HCT116 (cell line): ENCODE results near the gene TACO1. TPM values are rescaled to one million over a fixed set of nuclear protein-coding genes. Genes with fewer than 3 reads are reported as not detected.

Source experiments
- ATAC-seq: fragments of 200-7000 bp; cut with Tn5 transposase; 2 replicates; pipeline ENCODE4 v1.9.1; 2020; ENCODE audit warnings: mild to moderate bottlenecking, moderate library complexity
- BruUV-seq: library from RNA; stranded (reverse); fragments of 400-500 nt; replicated peaks from 2 replicates; lab custom pipeline; 2021; lab: Mats Ljungman, UMichigan
- CTCF ChIA-PET: fragments of 300-600 bp; sonication (Branson Sonifier 250); formaldehyde crosslinking; loops from one replicate; lab custom pipeline; 2021; ENCODE audit warnings: antibody characterized with exemption; lab: Charles Lee
- POLR2A ChIA-PET: fragments of 300-600, 350-600 bp; sonication (Branson Sonifier 250); formaldehyde crosslinking; loops from one replicate; lab custom pipeline; 2021; ENCODE audit warnings: antibody characterized with exemption; lab: Charles Lee
- RAD21 ChIA-PET, 2 experiments: fragments of 300-600 bp; sonication (Branson Sonifier 250); formaldehyde crosslinking; loops; one replicate each; lab custom pipeline; 2023; ENCODE audit warnings: low total read pairs in 2 of 2; ENCODE audit not compliant: uncharacterized antibody in 2 of 2, unreplicated experiment in 2 of 2, low non-redundant PET in 1 of 2; lab: Charles Lee
- DNase-seq: peaks from one replicate; pipeline ENCODE4 v3.0.0-alpha.2; 2010; ENCODE audit warnings: low read depth, low spot score
- H2AFZ ChIP-seq: fragments of 200-600 bp; shearing (Covaris generic), sonication (generic); 2 replicates; pipeline ENCODE4 v1.6.1; 2017; ENCODE audit warnings: low read depth, mixed run types, mixed read lengths, antibody characterized with exemption, low read length; ENCODE audit not compliant: poor library complexity, severe bottlenecking
- H3K27ac ChIP-seq: 2 replicates; pipeline ENCODE4 v1.5.1; 2012; ENCODE audit warnings: low read depth, low read length
- H3K27me3 ChIP-seq: fragments of 200-600 bp; sonication (generic); 2 replicates; pipeline ENCODE4 v1.6.1; 2016; ENCODE audit warnings: mixed run types, low read length, mixed read lengths; ENCODE audit not compliant: insufficient read depth
- H3K36me3 ChIP-seq, 2 experiments: fragments of 200-500 bp in 1 of 2; fragments of 200-600 bp in 1 of 2; sonication (Bioruptor generic) in 1 of 2; sonication (generic) in 1 of 2; 2 replicates each; pipeline versions ENCODE4 v1.5.1 to v1.6.1; 2014 to 2016; ENCODE audit warnings: low read length in 2 of 2, inconsistent platforms in 1 of 2, mixed read lengths in 1 of 2, mixed run types in 1 of 2; ENCODE audit not compliant: insufficient read depth in 2 of 2, control insufficient read depth in 1 of 2
- H3K4me1 ChIP-seq, 2 experiments: fragments of 200-600 bp in 1 of 2; sonication (generic) in 1 of 2; 2 replicates each; pipeline versions ENCODE4 v1.5.1 to v1.6.1; 2012 to 2017; ENCODE audit warnings: low read length in 2 of 2, inconsistent platforms in 1 of 2, mild to moderate bottlenecking in 1 of 2, mixed read lengths in 1 of 2, mixed run types in 1 of 2, moderate library complexity in 1 of 2; ENCODE audit not compliant: insufficient read depth in 2 of 2, control insufficient read depth in 1 of 2
- H3K4me2 ChIP-seq: fragments of 200-600 bp; sonication (generic); 2 replicates; pipeline ENCODE4 v1.6.1; 2017; ENCODE audit warnings: mixed run types, low read length, mixed read lengths
- H3K4me3 ChIP-seq, 2 experiments: fragments of 200-600 bp in 1 of 2; sonication (generic) in 1 of 2; replicated peaks in 1 of 2; 2 replicates each; pipeline ENCODE4 v1.5.1; 2011 to 2016; ENCODE audit warnings: low read length in 2 of 2, control low read depth in 1 of 2, low read depth in 1 of 2, mild to moderate bottlenecking in 1 of 2, mixed read lengths in 1 of 2, mixed run types in 1 of 2
- H3K79me2 ChIP-seq: fragments of 200-600 bp; sonication (generic); 2 replicates; pipeline ENCODE4 v1.6.1; 2017; ENCODE audit warnings: mild to moderate bottlenecking, mixed run types, low read length, moderate library complexity, mixed read lengths; ENCODE audit not compliant: insufficient read depth
- H3K9ac ChIP-seq: fragments of 200-600 bp; sonication (generic); 2 replicates; pipeline ENCODE4 v1.6.1; 2016; ENCODE audit warnings: low read length, mixed read lengths
- H3K9me2 ChIP-seq: fragments of 200-600 bp; sonication (generic), shearing (Covaris generic); 2 replicates; pipeline ENCODE4 v1.6.1; 2017; ENCODE audit warnings: mixed run types, mild to moderate bottlenecking, moderate library complexity; ENCODE audit not compliant: insufficient read depth
- H3K9me3 ChIP-seq, 2 experiments: fragments of 200-500 bp in 1 of 2; fragments of 200-600 bp in 1 of 2; sonication (Bioruptor generic) in 1 of 2; sonication (generic) in 1 of 2; 2 replicates each; pipeline ENCODE4 v1.6.1; 2014 to 2017; ENCODE audit warnings: low read length in 2 of 2, mixed read lengths in 2 of 2, inconsistent platforms in 1 of 2, low read depth in 1 of 2, mild to moderate bottlenecking in 1 of 2, mixed run types in 1 of 2, moderate library complexity in 1 of 2; ENCODE audit not compliant: control insufficient read depth in 1 of 2, insufficient read depth in 1 of 2
- H4K20me1 ChIP-seq: fragments of 200-600 bp; sonication (generic), shearing (Covaris generic); 2 replicates; pipeline ENCODE4 v1.6.1; 2017; ENCODE audit warnings: mixed run types, mild to moderate bottlenecking, moderate library complexity; ENCODE audit not compliant: insufficient read depth
- ATF3 ChIP-seq: IDR thresholded peaks from 2 replicates; pipeline ENCODE4 v1.6.1; 2012
- CBX3 ChIP-seq: IDR thresholded peaks from 2 replicates; pipeline ENCODE4 v1.6.1; 2012; ENCODE audit warnings: low read depth
- CEBPB ChIP-seq: IDR thresholded peaks from 2 replicates; pipeline ENCODE4 v1.6.1; 2012; ENCODE audit warnings: low read depth
- EZH2 ChIP-seq: fragments of 200-600 bp; sonication (generic); IDR thresholded peaks from 2 replicates; pipeline ENCODE4 v1.6.1; 2017; ENCODE audit warnings: antibody characterized with exemption, mixed run types
- JUND ChIP-seq: IDR thresholded peaks from 2 replicates; pipeline ENCODE4 v1.6.1; 2012
- REST ChIP-seq: IDR thresholded peaks from 2 replicates; pipeline ENCODE4 v1.6.1; 2012; ENCODE audit warnings: low read depth
- SIN3A ChIP-seq: IDR thresholded peaks from 2 replicates; pipeline ENCODE4 v1.6.1; 2012; ENCODE audit warnings: low read depth
- SRF ChIP-seq: IDR thresholded peaks from 2 replicates; pipeline ENCODE4 v1.6.1; 2012; ENCODE audit warnings: low read depth
- ZFX ChIP-seq: fragments of 450-650 bp; IDR thresholded peaks from 2 replicates; pipeline ENCODE4 v1.6.1; 2017
- ZNF274 ChIP-seq: fragments of 200-500 bp; sonication (Bioruptor generic); IDR thresholded peaks from 2 replicates; pipeline ENCODE4 v1.6.1; 2014; ENCODE audit warnings: mild to moderate bottlenecking, low read depth, low read length, inconsistent platforms
- intact Hi-C: fragments of 100-400 bp; cut with micrococcal nuclease; formaldehyde crosslinking; loops from 2 replicates; pipeline ENCODE4 v1.10.0; 2022
- total RNA-seq: library from RNA; stranded (reverse); gene quantifications from one replicate; pipeline ENCODE4 v1.2.1, GENCODE V29; 2021; ENCODE audit not compliant: unreplicated experiment
- TF ChIP-seq, protein P1 (sequence below): IDR thresholded peaks from 2 replicates; pipeline ENCODE4 v1.6.1; 2011; ENCODE audit warnings: mild to moderate bottlenecking, low read length, moderate library complexity; ENCODE audit not compliant: insufficient replicate concordance; ENCODE audit errors: extremely low read depth

Gene TACO1
- total RNA-seq, 1 experiment from 2014 or later, result 39.6 TPM

DNA sequence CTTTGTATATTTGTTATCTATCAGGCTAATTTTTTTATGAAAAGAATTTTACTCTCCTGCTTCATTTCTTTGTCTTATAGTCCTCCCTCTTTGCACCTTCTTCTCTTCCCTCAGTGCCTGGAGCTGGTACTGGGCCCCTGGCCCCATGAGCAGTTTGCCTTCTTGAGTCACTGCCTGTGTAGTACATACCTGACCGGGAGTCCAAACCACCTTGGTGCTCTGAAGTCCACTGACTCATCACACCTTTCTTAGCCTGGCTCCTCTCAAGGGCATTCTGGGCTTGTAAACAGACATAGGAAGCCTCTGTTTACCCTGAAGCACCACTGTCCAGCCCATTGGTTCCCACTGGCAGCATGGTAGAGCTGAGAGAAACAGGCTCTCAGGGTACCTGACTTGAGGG is 11.0 kb upstream of the TACO1 start:
- TF ChIP-seq ZFX (no peak), CEBPB (no peak), EZH2 (no peak), ZNF274 (no peak), REST (no peak), SIN3A (no peak), ATF3 (no peak), SRF (no peak), JUND (no peak), CBX3 (no peak)
- TF ChIP-seq, protein P1, sequence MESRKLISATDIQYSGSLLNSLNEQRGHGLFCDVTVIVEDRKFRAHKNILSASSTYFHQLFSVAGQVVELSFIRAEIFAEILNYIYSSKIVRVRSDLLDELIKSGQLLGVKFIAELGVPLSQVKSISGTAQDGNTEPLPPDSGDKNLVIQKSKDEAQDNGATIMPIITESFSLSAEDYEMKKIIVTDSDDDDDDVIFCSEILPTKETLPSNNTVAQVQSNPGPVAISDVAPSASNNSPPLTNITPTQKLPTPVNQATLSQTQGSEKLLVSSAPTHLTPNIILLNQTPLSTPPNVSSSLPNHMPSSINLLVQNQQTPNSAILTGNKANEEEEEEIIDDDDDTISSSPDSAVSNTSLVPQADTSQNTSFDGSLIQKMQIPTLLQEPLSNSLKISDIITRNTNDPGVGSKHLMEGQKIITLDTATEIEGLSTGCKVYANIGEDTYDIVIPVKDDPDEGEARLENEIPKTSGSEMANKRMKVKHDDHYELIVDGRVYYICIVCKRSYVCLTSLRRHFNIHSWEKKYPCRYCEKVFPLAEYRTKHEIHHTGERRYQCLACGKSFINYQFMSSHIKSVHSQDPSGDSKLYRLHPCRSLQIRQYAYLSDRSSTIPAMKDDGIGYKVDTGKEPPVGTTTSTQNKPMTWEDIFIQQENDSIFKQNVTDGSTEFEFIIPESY, result no peak
- TF ChIP-seq, all 23 proteins: peak for 0
- Histone ChIP-seq H3K9me3 (no peaks in the 10 kb centered on the region), H3K4me3 (no peak overlapping the region), H4K20me1 (no peaks in the 10 kb centered on the region), H3K9me2 (no peaks in the 10 kb centered on the region), H3K36me3 (peaks cover 38 to 59% of the 10 kb centered on the region in 2 experiments), H3K27me3 (no peaks in the 10 kb centered on the region), H3K79me2 (no peaks in the 10 kb centered on the region), H3K4me1 (no peaks in the 10 kb centered on the region), H3K4me2 (no peak overlapping the region), H2AFZ (no peak overlapping the region), H3K27ac (no peak overlapping the region), H3K9ac (no peak overlapping the region)
- no TSS peak for BruUV-seq
- ChIA-PET CTCF (no interaction called here), POLR2A (interaction anchor here (0.5 kb wide), 1 partner anchor 13 kb away, joined by 3 read pairs; no protein-coding TSS in a partner anchor), RAD21 (no interaction called here)
- intact Hi-C loops, result no loop called here
- no peak for DNase-seq
- ATAC-seq, result no peak; the same call in 1 of the 2 replicates
